Natural killer cell (primary cell): ENCODE results near the gene TPGS2. TPM values are rescaled to one million over a fixed set of nuclear protein-coding genes. Genes with fewer than 3 reads are reported as not detected.

Experiments
- ATAC-seq, 3 donors: fragments of 150-1000 bp in 2 of 3; fragments of 200-7000 bp in 1 of 3; cut with Tn5 transposase; 1 replicate in 1 of 3; 2 replicates in 2 of 3; pipeline ENCODE4 v1.10.0; 2021; ENCODE audit warnings: mild to moderate bottlenecking in 2 of 3, moderate library complexity in 2 of 3
- DNase-seq, 2 donors: peaks; one replicate each; pipeline versions ENCODE4 v3.0.0 to v3.0.0-alpha.2; 2013 to 2021; ENCODE audit warnings: mixed read lengths in 1 of 2
- H3K27ac ChIP-seq: one replicate; pipeline ENCODE4 v1.5.1; 2013; ENCODE audit warnings: mild to moderate bottlenecking, low read length
- H3K27me3 ChIP-seq: one replicate; pipeline ENCODE4 v1.6.1; 2013; ENCODE audit warnings: low read length; ENCODE audit not compliant: control insufficient read depth, insufficient read depth
- H3K36me3 ChIP-seq: one replicate; pipeline ENCODE4 v1.6.1; 2013; ENCODE audit warnings: low read length; ENCODE audit not compliant: control insufficient read depth, insufficient read depth
- H3K4me1 ChIP-seq: one replicate; pipeline ENCODE4 v1.6.1; 2013; ENCODE audit warnings: low read length; ENCODE audit not compliant: control insufficient read depth, insufficient read depth
- H3K4me3 ChIP-seq: one replicate; pipeline ENCODE4 v1.5.1; 2013; ENCODE audit warnings: low read length
- H3K9me3 ChIP-seq: one replicate; pipeline ENCODE4 v1.6.1; 2013; ENCODE audit warnings: low read length; ENCODE audit not compliant: control insufficient read depth, insufficient read depth
- H3K27ac Mint-ChIP-seq, 2 donors: one replicate each; pipeline ENCODE4 v1.8.0; 2022; ENCODE audit warnings: mild to moderate bottlenecking in 2 of 2, mixed read lengths in 2 of 2, moderate library complexity in 1 of 2
- H3K27me3 Mint-ChIP-seq, 2 donors: one replicate each; pipeline ENCODE4 v1.8.0; 2022; ENCODE audit warnings: low read depth in 2 of 2, mixed read lengths in 2 of 2
- H3K36me3 Mint-ChIP-seq: one replicate; pipeline ENCODE4 v1.8.0; 2022; ENCODE audit warnings: mixed read lengths
- H3K4me1 Mint-ChIP-seq, 2 donors: one replicate each; pipeline ENCODE4 v1.8.0; 2022; ENCODE audit warnings: mixed read lengths in 2 of 2
- H3K4me3 Mint-ChIP-seq: one replicate; pipeline ENCODE4 v1.8.0; 2022; ENCODE audit warnings: mild to moderate bottlenecking, moderate library complexity, mixed read lengths
- H3K9me3 Mint-ChIP-seq, 2 donors: one replicate each; pipeline ENCODE4 v1.8.0; 2022; ENCODE audit warnings: mixed read lengths in 2 of 2
- WGBS: methylation state at CpG from one replicate; pipeline ENCODE4 v1.1.7; 2013; ENCODE audit warnings: missing lambda C conversion rate; ENCODE audit not compliant: insufficient coverage; 5-methylcytosine and 5-hydroxymethylcytosine counted together
- intact Hi-C: fragments of 100-400 bp; cut with micrococcal nuclease; formaldehyde crosslinking; loops from one replicate; pipeline ENCODE4 v1.14.2; 2022
- total RNA-seq, 4 donors: library from RNA; stranded (reverse); fragments of 120-200 nt in 1 of 4; gene quantifications; one replicate each; pipeline versions ENCODE4 v1.2.3 to v1.2.4, GENCODE V29; 2013 to 2022
- TF ChIP-seq, protein P1 (sequence below): fragments of 200-600 bp; IDR thresholded peaks from one replicate; pipeline ENCODE4 v1.8.0; 2022; ENCODE audit warnings: antibody characterized with exemption

Gene TPGS2
- total RNA-seq, 3 donors from 2014 or later (not counting 1 experiment from before 2014, with no cell fraction given) = 27.0 to 36.0 (median 33.7) TPM

GRCh38 chr18:36829362-36830157 lies 758 bp upstream of the TPGS2 start:
- intact Hi-C loops = loop anchor here (5.0 kb wide), 1 partner anchor 857 kb away; the partner anchor contains the start of gene RMP24
- H3K4me3 Mint-ChIP-seq = peak overlapping the region; percentile 84
- Histone ChIP-seq H3K36me3 (no peaks in the 10 kb centered on the region), H3K9me3 (no peaks in the 10 kb centered on the region), H3K4me3 (peak overlapping the region; percentile 93), H3K27me3 (no peaks in the 10 kb centered on the region), H3K4me1 (peaks cover 17% of the 10 kb centered on the region), H3K27ac (peak overlapping the region; percentile 80)
- TF ChIP-seq, protein P1, sequence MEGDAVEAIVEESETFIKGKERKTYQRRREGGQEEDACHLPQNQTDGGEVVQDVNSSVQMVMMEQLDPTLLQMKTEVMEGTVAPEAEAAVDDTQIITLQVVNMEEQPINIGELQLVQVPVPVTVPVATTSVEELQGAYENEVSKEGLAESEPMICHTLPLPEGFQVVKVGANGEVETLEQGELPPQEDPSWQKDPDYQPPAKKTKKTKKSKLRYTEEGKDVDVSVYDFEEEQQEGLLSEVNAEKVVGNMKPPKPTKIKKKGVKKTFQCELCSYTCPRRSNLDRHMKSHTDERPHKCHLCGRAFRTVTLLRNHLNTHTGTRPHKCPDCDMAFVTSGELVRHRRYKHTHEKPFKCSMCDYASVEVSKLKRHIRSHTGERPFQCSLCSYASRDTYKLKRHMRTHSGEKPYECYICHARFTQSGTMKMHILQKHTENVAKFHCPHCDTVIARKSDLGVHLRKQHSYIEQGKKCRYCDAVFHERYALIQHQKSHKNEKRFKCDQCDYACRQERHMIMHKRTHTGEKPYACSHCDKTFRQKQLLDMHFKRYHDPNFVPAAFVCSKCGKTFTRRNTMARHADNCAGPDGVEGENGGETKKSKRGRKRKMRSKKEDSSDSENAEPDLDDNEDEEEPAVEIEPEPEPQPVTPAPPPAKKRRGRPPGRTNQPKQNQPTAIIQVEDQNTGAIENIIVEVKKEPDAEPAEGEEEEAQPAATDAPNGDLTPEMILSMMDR = peak; percentile 7
- 22% methylated on average over 17 of the region's 17 CpGs for WGBS
- H3K36me3 Mint-ChIP-seq = no peaks in the 10 kb centered on the region
- H3K27ac Mint-ChIP-seq = peak overlapping the region; percentile 52 to 72
- ATAC-seq = peak in 1 of 3 donors; percentile 11
- peaks cover 23 to 36% of the 10 kb centered on the region in 2 donors for H3K4me1 Mint-ChIP-seq
- no peaks in the 10 kb centered on the region for H3K27me3 Mint-ChIP-seq
- DNase-seq = peak in 1 of 2 donors; percentile 30
- no peaks in the 10 kb centered on the region for H3K9me3 Mint-ChIP-seq

DNA sequence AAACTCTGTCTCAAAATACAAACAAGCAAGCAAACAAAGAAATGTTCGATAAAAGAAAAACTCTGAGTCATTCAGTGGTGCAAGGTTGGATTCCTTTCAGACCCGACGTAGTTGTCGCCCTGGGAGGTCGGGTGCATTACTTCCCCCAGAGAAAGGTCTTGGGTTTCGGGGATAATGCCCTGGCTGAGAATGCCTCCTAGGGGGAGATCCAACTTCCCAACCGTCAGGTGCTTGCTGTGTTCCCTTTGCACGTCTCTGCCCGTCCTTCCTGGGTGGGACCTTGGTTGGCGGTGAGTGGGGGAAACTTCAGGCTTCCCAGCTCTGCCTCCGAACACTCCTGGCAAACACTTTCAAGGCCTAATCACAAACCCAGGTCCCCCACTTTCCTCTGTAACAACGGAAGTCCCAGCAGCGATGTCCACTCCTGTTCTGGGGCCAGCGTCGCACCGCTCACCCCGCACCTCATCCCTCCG lies 609 bp downstream of the TPGS2 start:
- Mint-ChIP-seq H3K9me3 (no peaks in the 10 kb centered on the region), H3K36me3 (no peaks in the 10 kb centered on the region), H3K27me3 (no peaks in the 10 kb centered on the region), H3K4me3 (peak overlapping the region; percentile 84), H3K27ac (peak overlapping the region; percentile 72 to 76), H3K4me1 (peaks cover 23 to 40% of the 10 kb centered on the region in 2 donors)
- no peak for ATAC-seq
- Histone ChIP-seq H3K4me1 (peaks cover 17% of the 10 kb centered on the region), H3K27me3 (no peaks in the 10 kb centered on the region), H3K27ac (peak overlapping the region; percentile 63), H3K4me3 (peak overlapping the region; percentile 90), H3K36me3 (no peaks in the 10 kb centered on the region), H3K9me3 (no peaks in the 10 kb centered on the region)
- intact Hi-C loops = loop anchor here (5.0 kb wide), 1 partner anchor 856 kb away; the partner anchor contains the start of gene RMP24
- WGBS = under 1% methylated on average over 18 of the region's 18 CpGs
- peak in 1 of 2 donors; percentile 54 for DNase-seq
- TF ChIP-seq, protein P1 = no peak

GRCh38 chr18:36826556-36826955 lies 2.2 kb downstream of the TPGS2 start:
- 98% methylated on average over 3 of the region's 3 CpGs for WGBS
- Mint-ChIP-seq H3K36me3 (no peaks in the 10 kb centered on the region), H3K4me3 (no peak overlapping the region), H3K9me3 (no peaks in the 10 kb centered on the region), H3K27me3 (no peaks in the 10 kb centered on the region), H3K27ac (no peak overlapping the region), H3K4me1 (peaks cover 23 to 36% of the 10 kb centered on the region in 2 donors)
- DNase-seq = no peak
- Histone ChIP-seq H3K27ac (no peak overlapping the region), H3K36me3 (no peaks in the 10 kb centered on the region), H3K27me3 (no peaks in the 10 kb centered on the region), H3K9me3 (no peaks in the 10 kb centered on the region), H3K4me1 (peaks cover 17% of the 10 kb centered on the region), H3K4me3 (no peak overlapping the region)
- TF ChIP-seq, protein P1 = no peak
- intact Hi-C loops = loop anchor here (5.0 kb wide), 1 partner anchor 854 kb away; the partner anchor contains the start of gene RMP24
- no peak for ATAC-seq
